Activated CD4-positive, alpha-beta T cell treated with anti-CD3 and anti-CD28 coated beads, Interleukin-2, amount 10 ng/mL, durations not matched to agents 24 days and 14 days (primary cell): Measurements from ENCODE around the gene IST1. TPM values are rescaled to one million over a fixed set of nuclear protein-coding genes. Genes with fewer than 3 reads are reported as not detected.

Source experiments
- DNase-seq: peaks from one replicate; pipeline ENCODE4 v3.0.0; 2022
- H3K27ac Mint-ChIP-seq: one replicate; pipeline ENCODE4 v1.8.0; 2022; ENCODE audit warnings: mild to moderate bottlenecking, mixed read lengths
- H3K27me3 Mint-ChIP-seq: one replicate; pipeline ENCODE4 v1.8.0; 2022; ENCODE audit warnings: mixed read lengths
- H3K36me3 Mint-ChIP-seq: one replicate; pipeline ENCODE4 v1.8.0; 2022; ENCODE audit warnings: low read depth, mild to moderate bottlenecking, mixed read lengths
- H3K4me1 Mint-ChIP-seq: one replicate; pipeline ENCODE4 v1.8.0; 2021; ENCODE audit warnings: mixed read lengths
- H3K4me3 Mint-ChIP-seq: one replicate; pipeline ENCODE4 v1.8.0; 2022; ENCODE audit warnings: mild to moderate bottlenecking, moderate library complexity, mixed read lengths
- H3K9me3 Mint-ChIP-seq: one replicate; pipeline ENCODE4 v1.8.0; 2021; ENCODE audit warnings: mixed read lengths
- intact Hi-C: fragments of 100-400 bp; cut with micrococcal nuclease; formaldehyde crosslinking; loops from one replicate; pipeline ENCODE4 v1.15.1; 2023
- total RNA-seq: library from RNA; stranded (reverse); gene quantifications from 2 replicates; pipeline ENCODE4 v1.2.3, GENCODE V29; 2022

The IST1 gene
- total RNA-seq, 1 donor from 2014 or later: 149 TPM

GRCh38 chr16:71972356-71972755, 77.0 kb downstream of the IST1 start:
- H3K27ac Mint-ChIP-seq: no peak overlapping the region
- intact Hi-C loops: no loop called here
- H3K9me3 Mint-ChIP-seq: no peaks in the 10 kb centered on the region
- DNase-seq: no peak
- no peaks in the 10 kb centered on the region for H3K4me1 Mint-ChIP-seq
- H3K27me3 Mint-ChIP-seq: peaks cover 2% of the 10 kb centered on the region
- no peak overlapping the region for H3K4me3 Mint-ChIP-seq
- no peaks in the 10 kb centered on the region for H3K36me3 Mint-ChIP-seq

GRCh38 chr16:71973001-71973400, 77.7 kb downstream of the IST1 start:
- H3K27me3 Mint-ChIP-seq: peaks cover 2% of the 10 kb centered on the region
- H3K9me3 Mint-ChIP-seq: no peaks in the 10 kb centered on the region
- no peak overlapping the region for H3K4me3 Mint-ChIP-seq
- DNase-seq: no peak
- H3K4me1 Mint-ChIP-seq: no peaks in the 10 kb centered on the region
- H3K27ac Mint-ChIP-seq: no peak overlapping the region
- intact Hi-C loops: no loop called here
- H3K36me3 Mint-ChIP-seq: no peaks in the 10 kb centered on the region

GRCh38 chr16:71974068-71974818, 78.9 kb downstream of the IST1 start:
- no peak for DNase-seq
- H3K4me1 Mint-ChIP-seq: no peaks in the 10 kb centered on the region
- peaks cover 2% of the 10 kb centered on the region for H3K27me3 Mint-ChIP-seq
- H3K27ac Mint-ChIP-seq: no peak overlapping the region
- intact Hi-C loops: no loop called here
- H3K36me3 Mint-ChIP-seq: no peaks in the 10 kb centered on the region
- no peaks in the 10 kb centered on the region for H3K9me3 Mint-ChIP-seq
- H3K4me3 Mint-ChIP-seq: no peak overlapping the region

Other genes with a start within 250 kb of the IST1 start
- 14.8 and 18.2 TPM in 2 replicates for gene PHLPP2, start 170.8 kb upstream of the IST1 start, total RNA-seq
- 98.3 and 99.5 TPM in 2 replicates for gene AP1G1, start 86.7 kb upstream of the IST1 start, total RNA-seq
- gene ATXN1L, start 49.6 kb upstream of the IST1 start, total RNA-seq: 16.7 and 19.3 TPM in 2 replicates
- 5.9 and 6.5 TPM in 2 replicates for gene ZNF821, start 11.3 kb upstream of the IST1 start, total RNA-seq
- not detected in 2 replicates for gene PKD1L3, start 104.9 kb downstream of the IST1 start, total RNA-seq
- 31.8 and 33.7 TPM in 2 replicates for gene DHODH, start 113.2 kb downstream of the IST1 start, total RNA-seq
- gene HP, start 159.0 kb downstream of the IST1 start, total RNA-seq: not detected in 2 replicates
- gene HPR, start 167.7 kb downstream of the IST1 start, total RNA-seq: not detected in 2 replicates
- gene TXNL4B, start 198.1 kb downstream of the IST1 start, total RNA-seq: 23.4 and 23.7 TPM in 2 replicates
- gene DHX38, start 198.3 kb downstream of the IST1 start, total RNA-seq: 91.0 and 98.1 TPM in 2 replicates